Spleen (tissue), 11 donors: ENCODE data around the gene SLC4A9. TPM values are rescaled to one million over a fixed set of nuclear protein-coding genes. Genes with fewer than 3 reads are reported as not detected.

Source experiments
- DNase-seq: peaks from one replicate; pipeline ENCODE4 v3.0.0-alpha.2; 2020
- H3K27ac ChIP-seq, 8 donors: fragments of 200-600 bp; sonication (generic) in 7 of 8; 1 replicate in 4 of 8; 2 replicates in 4 of 8; pipeline versions ENCODE4 v1.5.0 to v1.8.0; 2016 to 2021; ENCODE audit warnings: inconsistent platforms in 4 of 8, mild to moderate bottlenecking in 4 of 8, moderate library complexity in 1 of 8
- H3K27me3 ChIP-seq, 7 donors: fragments of 200-600 bp; sonication (generic) in 6 of 7; replicated peaks in 1 of 7; 1 replicate in 4 of 7; 2 replicates in 3 of 7; pipeline versions ENCODE4 v1.5.0 to v1.8.0; 2016 to 2021; ENCODE audit warnings: inconsistent platforms in 3 of 7, mild to moderate bottlenecking in 1 of 7
- H3K36me3 ChIP-seq, 6 donors: fragments of 200-600 bp; sonication (generic) in 5 of 6; 1 replicate in 4 of 6; 2 replicates in 2 of 6; pipeline versions ENCODE4 v1.5.0 to v1.8.0; 2016 to 2021; ENCODE audit warnings: inconsistent platforms in 2 of 6
- H3K4me1 ChIP-seq, 6 donors: fragments of 200-600 bp; sonication (generic) in 5 of 6; 1 replicate in 3 of 6; 2 replicates in 3 of 6; pipeline versions ENCODE4 v1.5.0 to v1.8.0; 2016 to 2021; ENCODE audit warnings: inconsistent platforms in 3 of 6
- H3K4me3 ChIP-seq, 8 donors: fragments of 200-600 bp; sonication (generic) in 7 of 8; 1 replicate in 4 of 8; 2 replicates in 4 of 8; pipeline versions ENCODE4 v1.5.0 to v1.8.0; 2016 to 2021; ENCODE audit warnings: inconsistent platforms in 4 of 8, mild to moderate bottlenecking in 4 of 8, moderate library complexity in 2 of 8
- H3K9me3 ChIP-seq, 8 donors: fragments of 200-600 bp; sonication (generic) in 7 of 8; 1 replicate in 4 of 8; 2 replicates in 4 of 8; pipeline versions ENCODE4 v1.5.0 to v1.8.0; 2016 to 2021; ENCODE audit warnings: inconsistent platforms in 4 of 8
- CTCF ChIP-seq, 11 experiments: fragments of 200-600 bp in 7 of 11; fragments of 450-650 bp in 4 of 11; sonication (generic) in 4 of 11; IDR thresholded peaks in 8 of 11; conservative IDR thresholded peaks in 3 of 11; 1 replicate in 7 of 11; 2 replicates in 4 of 11; pipeline versions ENCODE4 v1.4.0 to v1.8.0; 2016 to 2021; ENCODE audit warnings: antibody characterized with exemption in 11 of 11, inconsistent platforms in 4 of 11, mild to moderate bottlenecking in 1 of 11
- POLR2A ChIP-seq, 3 donors: fragments of 450-650 bp; IDR thresholded peaks; one replicate each; pipeline ENCODE4 v1.5.1; 2017; ENCODE audit warnings: antibody characterized with exemption in 3 of 3, mild to moderate bottlenecking in 1 of 3
- POLR2AphosphoS5 ChIP-seq, 3 donors: sonication (generic); formaldehyde crosslinking; IDR thresholded peaks; one replicate each; pipeline ENCODE4 v1.5.1; 2017; ENCODE audit warnings: antibody characterized with exemption in 3 of 3
- WGBS, 5 donors: extraction: QIAGEN DNeasy Blood & Tissue Kit in 3 of 5; methylation state at CpG; one replicate each; pipeline versions ENCODE4 v1.1.5 to v1.1.7; 2013 to 2018; 5-methylcytosine and 5-hydroxymethylcytosine counted together
- intact Hi-C: fragments of 100-400 bp; cut with DNase I; formaldehyde crosslinking; loops from one replicate; pipeline ENCODE4 v1.15.0; 2023; ENCODE audit warnings: low total_unique reads
- polyA plus RNA-seq, 3 donors: library from polyadenylated mRNA; stranded (reverse); fragments of 200-250 nt; gene quantifications; one replicate each; pipeline ENCODE4 v1.2.1, GENCODE V29; 2013
- total RNA-seq, 7 donors: library from RNA; depleted of rRNA in 3 of 7; stranded (reverse); fragments of >200 nt in 3 of 7; fragmentation: NEBNext Ultra II Directional in 4 of 7; extraction: Animal tissue kit (Norgen Biotek cat#: 25700) in 4 of 7; gene quantifications; one replicate each; pipeline versions ENCODE4 v1.1.0 to v1.2.1, GENCODE V29; 2016 to 2021
- donor health status: healthy with polysubstance abuse.
- donor health status: DM: no; HTN: no; CAD: no; lungs with moderate emphysema.
- donor health status: DM: no; HTN: no; CAD: no.
- donor health status: Bipolar disorder and iron deficiency.
- donor health status: healthy.
- donor health status: DM: no; HTN: no; CAD: no.
- donor health status: DM: yes; HTN: yes; CAD: no.

SLC4A9 gene
- total and polyA plus RNA-seq, 10 donors = 0.03 to 0.54 (median 0.10) TPM; not detected in 3

GRCh38 chr5:140312067-140312790 is 47.8 kb upstream of the SLC4A9 start:
- H3K27ac ChIP-seq = peak overlapping the region in 7 of 8 donors; percentile 21 to 74 (median 66)
- WGBS, 5 donors = 12 to 17% (median 16%) methylated on average over 4 of the region's 4 CpGs

GRCh38 chr5:140312791-140313189 is 47.2 kb upstream of the SLC4A9 start:
- Histone ChIP-seq H3K4me1 (peaks cover 0 to 32% (median 18%) of the 10 kb centered on the region in 6 donors), H3K36me3 (no peaks in the 10 kb centered on the region), H3K27me3 (no peaks in the 10 kb centered on the region), H3K9me3 (no peaks in the 10 kb centered on the region), H3K4me3 (no peak overlapping the region), H3K27ac (peak overlapping the region in 7 of 8 donors; percentile 21 to 74 (median 66))
- intact Hi-C loops = no loop called here
- TF ChIP-seq POLR2A (IDR thresholded peaks at IDR 0.05) (no peak), POLR2AphosphoS5 (IDR thresholded peaks at IDR 0.05) (no peak), CTCF (IDR thresholded peaks at IDR 0.05 in 8 of 11, conservative IDR thresholded peaks at IDR 0.05 in 3 of 11) (no peak)
- 69 to 89% (median 72%) methylated on average over 7 of the region's 7 CpGs for WGBS, 5 donors
- no peak for DNase-seq

More at GRCh38 chr5:140312067-140312790, 47.8 kb upstream of the SLC4A9 start:
- intact Hi-C loops = no loop called here
- Histone ChIP-seq H3K27me3 (no peaks in the 10 kb centered on the region), H3K4me3 (no peak overlapping the region), H3K4me1 (peaks cover 0 to 32% (median 18%) of the 10 kb centered on the region in 6 donors), H3K36me3 (no peaks in the 10 kb centered on the region), H3K9me3 (no peaks in the 10 kb centered on the region)
- no peak for DNase-seq
- TF ChIP-seq POLR2A (IDR thresholded peaks at IDR 0.05) (no peak), POLR2AphosphoS5 (IDR thresholded peaks at IDR 0.05) (peak in 1 of 3 donors; percentile 57), CTCF (IDR thresholded peaks at IDR 0.05 in 8 of 11, conservative IDR thresholded peaks at IDR 0.05 in 3 of 11) (no peak)

- H3K4me1 ChIP-seq = peaks cover 0 to 38% (median 15%) of the 10 kb centered on the region in 6 donors
- intact Hi-C loops = no loop called here
- H3K27ac ChIP-seq = no peak overlapping the region
- no peaks in the 10 kb centered on the region for H3K27me3 ChIP-seq
- TF ChIP-seq CTCF (IDR thresholded peaks at IDR 0.05 in 8 of 11, conservative IDR thresholded peaks at IDR 0.05 in 3 of 11) = no peak
- no peak for TF ChIP-seq POLR2AphosphoS5 (IDR thresholded peaks at IDR 0.05)
- TF ChIP-seq POLR2A (IDR thresholded peaks at IDR 0.05) = no peak
- WGBS, 5 donors = 78 to 92% (median 86%) methylated on average over 5 of the region's 5 CpGs
- no peak overlapping the region for H3K4me3 ChIP-seq
- H3K9me3 ChIP-seq = no peaks in the 10 kb centered on the region
- no peaks in the 10 kb centered on the region for H3K36me3 ChIP-seq
- no peak for DNase-seq
Observed at GRCh38 chr5:140317859-140318258, 42.1 kb upstream of the SLC4A9 start.

GRCh38 chr5:140318792-140319191 is 41.2 kb upstream of the SLC4A9 start:
- no peak for DNase-seq
- H3K27ac ChIP-seq = peak overlapping the region in 1 of 8 donors; percentile 45
- 93 to 98% (median 95%) methylated on average over 4 of the region's 4 CpGs for WGBS, 5 donors
- H3K4me3 ChIP-seq = no peak overlapping the region
- peaks cover under 1 to 44% (median 21%) of the 10 kb centered on the region in 6 donors for H3K4me1 ChIP-seq
- intact Hi-C loops = no loop called here
- TF ChIP-seq POLR2A (IDR thresholded peaks at IDR 0.05) = no peak
- TF ChIP-seq CTCF (IDR thresholded peaks at IDR 0.05 in 8 of 11, conservative IDR thresholded peaks at IDR 0.05 in 3 of 11) = no peak
- TF ChIP-seq POLR2AphosphoS5 (IDR thresholded peaks at IDR 0.05) = no peak
- H3K36me3 ChIP-seq = no peaks in the 10 kb centered on the region
- H3K27me3 ChIP-seq = no peaks in the 10 kb centered on the region
- H3K9me3 ChIP-seq = no peaks in the 10 kb centered on the region
